Tibial nerve (tissue), 4 donors: Measurements from ENCODE around the gene CELSR1.

Source experiments
- CTCF ChIP-seq, 5 experiments: fragments of 200-600 bp in 3 of 5; fragments of 450-650 bp in 2 of 5; sonication (generic) in 3 of 5; IDR thresholded peaks; one replicate each; pipeline ENCODE4 v1.5.1; 2016 to 2019; ENCODE audit warnings: antibody characterized with exemption in 5 of 5, mild to moderate bottlenecking in 3 of 5, moderate library complexity in 2 of 5
- EP300 ChIP-seq, 2 donors: sonication (generic); formaldehyde crosslinking; IDR thresholded peaks; one replicate each; pipeline ENCODE4 v1.6.1; 2017; ENCODE audit warnings: antibody characterized with exemption in 2 of 2, mild to moderate bottlenecking in 1 of 2
- POLR2A ChIP-seq, 2 donors: fragments of 450-650 bp; IDR thresholded peaks; one replicate each; pipeline ENCODE4 v1.6.1; 2017; ENCODE audit warnings: antibody characterized with exemption in 2 of 2, mild to moderate bottlenecking in 2 of 2, moderate library complexity in 2 of 2

GRCh38 chr22:46522797-46523196 is 14.6 kb downstream of the CELSR1 start:
- no peak for TF ChIP-seq CTCF (IDR thresholded peaks at IDR 0.05)
- TF ChIP-seq POLR2A (IDR thresholded peaks at IDR 0.05) = no peak
- TF ChIP-seq EP300 (IDR thresholded peaks at IDR 0.05) = no peak
